Urothelium cell line (cell line): Measurements from ENCODE around the gene CFAP57.
"Not testable (repeated sequence)": the region's sequence is repeated elsewhere in the genome, so short reads cannot be mapped to it uniquely, and the experiment has no call there.

Experiments used
- DNase-seq: peaks from one replicate; pipeline ENCODE4 v3.0.0; 2011; ENCODE audit warnings: low spot score, mixed read lengths
- FAIRE-seq: peaks from 2 replicates; lab custom pipeline; 2011; peaks lifted over from hg19 to GRCh38; lab: Jason Lieb, UNC

CFAP57 gene

DNA sequence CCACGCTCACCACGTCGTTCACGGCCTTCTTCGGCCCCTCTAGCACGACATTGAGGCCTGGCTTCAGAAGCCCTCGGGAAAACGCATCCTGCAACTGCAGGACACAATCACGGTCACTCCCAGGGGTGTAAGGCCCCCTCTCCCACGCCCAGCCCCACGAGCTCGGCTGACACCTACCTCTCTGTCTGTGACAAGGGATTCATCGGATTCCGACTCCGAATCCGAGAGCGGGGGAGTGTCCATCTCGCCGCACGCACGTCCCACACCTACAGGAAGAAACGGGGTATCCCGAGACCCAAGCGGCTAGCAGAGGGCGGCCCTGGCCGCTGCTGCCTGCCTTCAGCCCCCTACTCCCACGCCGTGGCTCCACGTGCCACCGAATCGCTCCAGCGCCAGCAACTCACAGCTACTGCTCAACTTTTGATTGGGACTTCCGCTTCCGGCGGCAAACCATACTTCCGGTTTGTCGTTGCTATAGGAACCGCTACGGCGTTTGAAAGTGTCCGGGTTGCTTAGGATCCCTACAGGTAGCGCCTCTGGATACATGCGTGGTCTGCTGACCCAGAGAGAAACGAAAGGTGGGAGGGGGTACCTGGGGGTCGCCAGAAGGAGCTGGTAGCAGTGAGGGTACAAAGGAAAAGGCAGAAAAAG, at the start of gene CFAP57, which contains the start of gene EBNA1BP2:
CFAP57 (plus strand) TSS at position 455 of the 651 bp plus-strand sequence. CDS start 424 bp downstream, outside the sequence.
EBNA1BP2 (minus strand) TSS at position 415 of the 651 bp plus-strand sequence; CDS start at position 243, 172 bp downstream.
- FAIRE-seq (peak; percentile 83), DNase-seq (peak; percentile 96)

DNA sequence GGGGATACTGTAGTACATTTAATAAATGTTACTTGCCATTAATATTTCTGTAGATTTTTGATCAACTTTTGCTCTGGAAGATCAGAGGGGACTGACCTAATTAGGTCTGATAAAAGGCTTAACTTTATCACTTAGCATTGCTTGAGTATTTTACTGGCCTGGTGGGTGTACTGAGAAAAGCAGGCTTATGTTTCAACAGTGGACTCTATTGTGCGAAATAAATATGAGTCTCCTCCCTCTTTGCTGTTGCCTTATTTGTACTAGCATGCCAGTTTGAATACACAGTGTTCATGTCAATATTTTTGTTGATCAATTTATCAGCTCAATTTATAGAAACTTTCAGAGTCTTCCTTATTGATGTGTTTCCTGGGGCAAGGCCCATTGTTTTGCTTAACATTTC, 49.1 kb upstream of the CFAP57 start:
- FAIRE-seq (no peak), DNase-seq (no peak)

DNA sequence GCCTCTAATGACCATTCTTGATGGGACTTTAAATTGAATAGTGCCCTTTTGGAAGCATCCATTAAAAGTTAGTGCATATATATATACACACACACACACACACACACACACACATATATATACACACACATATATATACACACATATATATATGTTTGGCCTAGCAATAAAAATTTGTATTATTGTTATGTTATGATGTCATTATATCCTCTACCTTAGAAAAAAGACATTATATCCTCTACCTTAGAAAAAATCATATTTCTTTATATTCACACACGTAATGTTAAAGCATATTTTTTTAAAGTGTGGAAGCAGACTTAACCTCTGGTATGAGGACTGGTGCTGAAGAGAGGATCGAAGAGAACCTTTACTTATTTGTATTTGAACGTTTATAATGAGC, 43.3 kb upstream of the CFAP57 start:
- DNase-seq, result no peak
- no peak for FAIRE-seq

DNA sequence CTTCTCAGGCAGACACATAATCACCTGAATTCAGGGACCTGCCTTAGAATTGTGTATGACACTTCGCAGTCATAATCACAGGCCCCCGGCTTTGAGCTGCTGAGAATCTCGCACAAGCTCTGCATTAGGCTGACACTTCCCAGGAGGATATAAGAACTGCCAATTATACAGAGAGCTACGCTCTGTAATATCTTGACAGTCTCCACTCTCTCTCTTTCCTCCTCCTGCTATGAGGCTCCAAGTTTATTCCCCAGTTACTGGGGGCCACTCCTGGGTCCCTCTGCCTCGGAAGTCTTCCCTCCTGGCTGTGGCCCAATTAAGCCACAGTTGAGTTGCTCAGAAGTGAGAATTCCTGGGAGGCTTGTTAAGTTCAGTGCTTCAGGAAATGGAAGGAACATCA, 42.7 kb upstream of the CFAP57 start:
- no peak for FAIRE-seq
- no peak for DNase-seq

DNA sequence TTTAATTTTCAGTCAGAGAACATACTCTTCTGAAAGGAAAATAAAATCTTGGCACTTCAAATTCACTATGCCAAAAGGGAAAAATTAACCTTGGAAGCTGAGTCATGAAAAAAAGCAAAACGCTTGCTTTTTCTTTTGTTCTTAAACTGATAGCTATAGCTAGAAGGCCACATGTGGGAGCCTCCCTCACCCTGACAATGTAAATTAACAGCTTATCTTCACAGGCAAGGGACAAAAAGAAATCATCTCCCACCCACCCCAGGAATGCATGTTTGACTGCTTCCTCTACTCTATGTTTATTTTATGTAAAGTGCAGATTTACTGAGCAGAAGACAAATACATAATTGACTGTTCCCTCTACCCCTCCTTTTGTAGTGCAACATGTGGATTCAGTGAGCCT, 38.1 kb upstream of the CFAP57 start:
- no peak for FAIRE-seq
- DNase-seq, result no peak

DNA sequence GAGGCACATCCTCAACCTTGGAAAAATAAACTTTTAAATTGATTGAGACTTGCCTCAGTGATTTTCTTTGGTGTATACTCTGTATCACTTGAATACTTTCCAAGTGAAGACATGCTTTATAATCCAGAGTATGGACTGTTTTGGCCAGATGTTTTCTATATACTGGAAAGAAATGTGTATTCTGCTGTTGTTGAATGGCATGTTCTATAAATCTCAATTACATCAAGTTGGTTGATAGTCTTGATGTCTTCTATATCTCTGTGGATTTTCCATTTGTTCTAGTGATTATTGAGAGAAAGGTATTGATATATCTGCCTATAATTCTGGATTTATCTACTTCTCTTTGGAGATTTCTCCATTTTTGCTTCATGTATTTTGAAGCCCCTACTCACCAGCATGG, 37.5 kb upstream of the CFAP57 start:
- DNase-seq, result no peak
- no peak for FAIRE-seq

DNA sequence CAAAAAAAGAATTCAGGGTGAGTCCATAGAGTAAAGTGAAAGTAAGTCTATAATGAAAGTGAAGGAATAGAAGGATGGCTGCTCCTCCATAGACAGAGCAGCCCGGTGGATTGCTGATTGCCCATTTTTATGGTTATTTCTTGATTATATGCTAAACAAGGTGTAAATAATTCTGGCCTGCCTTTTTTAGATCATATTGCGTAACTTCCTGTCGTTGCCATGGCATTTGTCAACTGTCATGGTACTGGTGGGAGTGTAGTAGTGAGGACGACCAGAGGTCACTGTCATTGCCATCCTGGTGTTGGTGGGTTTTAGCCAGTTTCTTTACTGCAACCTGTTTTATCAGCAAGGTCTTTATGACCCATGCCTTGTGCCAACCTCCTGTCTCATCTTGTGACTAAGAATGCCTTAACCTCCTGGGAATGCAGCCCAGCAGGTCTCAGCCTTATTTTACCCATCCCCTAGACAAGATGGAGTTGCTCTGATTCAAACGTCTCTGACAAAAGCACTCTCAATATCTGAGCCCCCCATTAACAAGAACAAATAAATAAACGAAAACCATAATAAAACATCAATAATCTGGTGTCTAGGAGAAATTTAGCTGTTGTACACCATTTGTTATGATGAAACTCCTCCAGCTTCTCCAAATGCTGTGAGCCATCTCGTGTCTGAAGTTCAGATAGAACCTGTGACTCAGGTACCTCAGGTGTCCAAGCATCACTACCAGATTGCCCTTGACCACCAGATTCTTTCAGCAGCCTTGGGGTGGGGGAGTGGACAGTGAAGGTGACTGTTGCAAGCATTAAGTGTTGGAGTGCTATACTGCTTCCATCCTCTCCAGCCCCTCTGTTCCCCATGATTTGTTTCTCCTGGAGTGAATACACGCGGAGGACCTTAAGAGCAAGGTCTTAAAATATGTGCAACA, 36.0 kb upstream of the CFAP57 start:
- DNase-seq, result no peak
- FAIRE-seq, result no peak

DNA sequence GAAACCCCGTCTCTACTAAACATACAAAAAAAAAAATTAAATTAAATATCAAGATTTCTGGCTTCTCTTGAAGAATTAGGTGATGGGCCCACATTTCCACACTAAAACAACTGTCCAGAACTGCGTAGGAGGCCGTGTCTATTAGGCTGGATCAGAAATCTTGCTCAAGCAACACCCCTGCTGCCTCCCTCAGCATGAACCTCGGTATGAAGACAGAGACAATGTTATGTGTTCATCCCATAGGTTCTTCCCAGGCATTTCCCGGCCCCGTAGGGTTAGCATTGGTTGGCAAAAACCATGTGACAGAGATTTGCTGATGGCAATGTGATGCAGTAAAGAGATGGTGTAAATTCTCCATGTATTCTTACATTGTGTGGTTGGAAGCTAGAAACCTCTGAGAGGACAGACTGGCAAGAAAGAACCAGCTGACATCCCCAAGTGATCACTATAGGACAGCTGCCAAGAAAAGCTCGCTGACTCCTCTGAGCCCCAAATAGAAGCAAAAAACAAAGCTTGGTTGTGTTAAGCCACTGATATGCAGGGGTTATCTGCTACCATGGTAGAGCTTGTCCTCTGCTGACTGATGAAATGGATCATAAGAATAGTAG, 34.6 kb upstream of the CFAP57 start:
- FAIRE-seq (no peak), DNase-seq (no peak)

DNA sequence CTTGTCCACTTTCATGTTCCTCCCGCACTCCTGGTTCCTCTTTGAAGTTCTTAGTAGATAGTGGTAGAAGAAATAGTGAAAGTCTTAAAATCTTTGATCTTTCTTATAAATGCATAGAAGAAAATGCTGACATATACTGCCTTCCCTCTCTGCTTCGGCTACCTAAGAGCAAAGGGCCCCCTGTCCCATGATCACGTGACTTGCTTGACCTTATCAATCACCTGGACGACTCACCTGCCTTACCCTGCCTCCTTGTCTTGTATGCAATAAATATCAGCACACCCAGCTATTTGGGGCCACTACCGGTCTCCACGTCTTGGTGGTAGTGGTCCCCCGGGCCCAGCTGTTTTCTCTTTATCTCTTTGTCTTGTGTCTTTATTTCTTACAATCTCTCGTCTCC, 32.8 kb upstream of the CFAP57 start:
- not testable (repeated sequence) for FAIRE-seq

DNA sequence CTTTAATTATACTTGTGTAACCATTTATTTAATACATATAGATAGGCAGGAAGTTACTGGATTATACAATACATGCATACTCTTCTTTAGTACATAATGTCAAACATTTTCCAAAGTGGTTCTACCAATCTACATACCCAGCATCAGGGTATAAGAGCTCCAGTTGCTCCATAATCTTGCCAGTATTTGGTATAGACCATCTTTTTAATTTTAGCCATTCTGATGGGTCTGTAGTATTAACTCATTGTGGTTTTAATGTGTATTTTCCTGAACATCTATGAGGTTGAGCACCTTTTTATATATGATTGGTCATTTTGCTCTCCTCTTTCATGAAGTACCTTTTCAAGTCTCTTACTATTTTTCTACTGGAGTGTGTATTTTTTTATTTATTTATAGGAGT, 32.1 kb upstream of the CFAP57 start:
- DNase-seq (no peak), FAIRE-seq (no peak)

More for the DNA sequence above, 32.8 kb upstream of the CFAP57 start:
- not testable (repeated sequence) for DNase-seq

DNA sequence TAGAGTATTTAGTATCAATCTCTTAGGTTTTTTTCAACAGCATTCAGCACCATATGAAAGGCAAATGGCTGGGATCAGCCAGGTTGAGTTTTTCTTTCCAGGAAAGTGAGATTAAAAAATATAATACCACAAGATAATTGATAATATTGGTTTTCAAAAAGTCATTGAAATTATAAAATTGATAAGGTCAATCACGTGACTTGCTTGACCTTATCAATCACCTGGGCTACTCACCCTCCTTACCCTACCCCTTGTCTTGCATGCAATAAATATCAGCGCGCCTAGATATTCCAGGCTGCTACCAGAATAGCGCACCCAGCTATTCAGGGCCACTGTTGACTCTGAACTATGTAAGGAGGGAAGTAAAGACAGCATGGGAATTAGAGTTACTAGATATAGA, 31.5 kb upstream of the CFAP57 start:
- no peak for FAIRE-seq
- no peak for DNase-seq

DNA sequence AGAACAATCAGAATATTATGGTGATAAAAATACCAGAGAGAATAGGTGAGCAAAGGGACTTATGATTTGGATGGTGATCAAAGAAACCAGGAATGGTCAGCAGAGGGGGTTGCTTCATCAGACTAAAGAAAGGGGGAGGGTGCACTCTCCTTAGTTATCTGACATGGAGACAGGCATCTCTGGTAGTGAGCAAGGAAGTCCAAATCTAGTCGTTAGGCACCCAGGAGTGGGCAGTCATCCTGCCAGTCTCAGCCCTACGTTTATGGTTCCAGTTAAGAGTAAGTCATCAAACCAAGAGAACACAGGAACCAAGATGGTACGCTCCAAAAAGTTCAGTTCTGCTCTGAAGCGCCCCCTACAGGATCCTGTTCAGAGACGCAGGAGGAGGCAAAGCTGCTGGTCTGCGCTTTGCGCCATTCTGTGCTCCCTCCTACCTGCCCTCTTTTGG, 28.7 kb upstream of the CFAP57 start:
- FAIRE-seq, result no peak
- no peak for DNase-seq

DNA sequence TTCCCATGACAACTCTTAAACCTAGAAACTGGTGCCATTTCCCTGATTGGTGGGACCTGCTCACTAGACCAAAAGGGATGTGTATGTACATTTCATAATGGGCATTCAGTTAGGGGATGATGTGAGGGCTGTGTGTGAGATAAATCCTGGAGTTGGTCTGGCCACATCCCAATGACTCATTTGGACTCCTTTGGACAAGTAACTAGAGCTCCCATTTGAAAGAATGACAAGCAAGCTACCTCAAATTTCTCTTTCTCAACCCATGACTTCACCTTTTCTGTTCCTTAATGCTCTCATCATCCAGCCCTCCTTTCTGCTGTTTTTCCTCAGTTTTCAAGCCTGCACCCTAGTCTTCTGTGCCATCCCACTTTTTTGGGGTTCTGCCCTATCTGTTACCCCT, 27.9 kb upstream of the CFAP57 start:
- DNase-seq, result no peak
- FAIRE-seq, result no peak

DNA sequence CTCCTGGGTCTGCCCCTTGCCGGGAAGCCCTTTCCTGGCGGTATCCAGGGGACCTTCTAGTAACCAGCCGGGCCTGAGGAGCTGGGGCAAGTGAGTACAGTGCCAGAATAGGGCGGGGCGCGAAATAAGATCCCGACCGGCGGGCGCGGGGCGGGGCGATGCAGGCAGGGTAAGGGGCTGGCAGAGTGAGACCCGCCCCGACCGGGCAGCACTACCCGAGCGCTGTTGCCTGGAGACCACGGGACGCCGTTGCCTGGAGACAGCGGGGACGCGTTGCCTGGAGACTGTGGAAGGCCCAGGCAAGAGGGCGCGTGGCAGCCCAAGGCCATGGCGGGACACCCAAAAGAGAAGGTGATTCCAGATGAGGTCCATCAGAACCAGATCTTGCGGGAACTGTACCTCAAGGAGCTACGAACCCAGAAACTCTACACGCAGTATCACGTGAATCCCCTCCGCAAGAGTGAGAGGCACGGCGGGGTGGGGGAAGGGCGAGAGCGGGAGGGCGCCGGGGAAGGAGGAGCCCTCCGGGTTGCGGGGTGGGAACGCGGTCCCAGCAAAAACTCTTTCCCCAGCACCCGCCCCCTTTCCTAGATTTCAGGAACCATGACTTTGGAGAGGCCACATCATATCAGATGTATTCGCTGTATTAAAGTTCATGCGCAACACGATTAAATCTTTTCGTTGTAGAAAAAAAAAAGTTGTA, 24.4 kb upstream of the CFAP57 start:
- peak; percentile 77 for DNase-seq
- FAIRE-seq, result no peak

DNA sequence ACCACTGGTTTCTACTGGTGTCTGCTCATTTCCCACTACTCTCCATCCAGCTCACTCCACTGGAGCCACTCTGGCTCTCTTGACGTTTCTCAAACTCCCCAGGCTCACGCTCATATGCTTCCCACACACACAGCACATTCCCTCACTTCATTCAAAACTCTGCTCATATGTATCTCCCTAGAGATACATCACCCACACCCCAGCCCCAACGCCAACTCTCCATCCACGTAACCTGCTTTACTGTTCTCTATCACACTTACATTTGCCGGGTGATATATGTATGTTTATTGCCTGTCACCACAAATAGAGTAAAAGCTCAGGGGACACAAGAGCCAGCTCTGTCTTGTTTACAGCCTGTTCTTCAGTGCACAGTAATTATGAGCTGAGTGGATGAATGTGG, 22.2 kb upstream of the CFAP57 start:
- FAIRE-seq (peak; percentile 75), DNase-seq (no peak)

DNA sequence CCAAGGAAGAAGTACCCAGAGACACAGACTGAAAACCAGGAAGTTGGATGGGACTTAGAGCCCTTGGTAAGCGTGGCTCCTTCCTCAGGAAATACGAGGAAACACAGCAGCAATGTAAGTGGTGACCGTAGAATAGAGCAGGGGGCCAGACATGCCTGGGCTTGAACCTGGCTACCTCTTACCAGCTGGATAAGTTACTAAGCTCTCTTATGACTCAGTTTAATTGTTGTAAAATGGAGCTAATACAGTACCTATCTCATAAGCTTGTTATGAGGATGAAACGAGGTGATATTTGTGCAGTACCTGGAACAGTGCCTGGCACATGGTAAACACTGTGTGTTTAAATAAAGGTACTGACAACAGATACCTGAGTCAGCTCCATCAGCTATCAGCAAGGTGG, 19.3 kb upstream of the CFAP57 start:
- no peak for FAIRE-seq

DNA sequence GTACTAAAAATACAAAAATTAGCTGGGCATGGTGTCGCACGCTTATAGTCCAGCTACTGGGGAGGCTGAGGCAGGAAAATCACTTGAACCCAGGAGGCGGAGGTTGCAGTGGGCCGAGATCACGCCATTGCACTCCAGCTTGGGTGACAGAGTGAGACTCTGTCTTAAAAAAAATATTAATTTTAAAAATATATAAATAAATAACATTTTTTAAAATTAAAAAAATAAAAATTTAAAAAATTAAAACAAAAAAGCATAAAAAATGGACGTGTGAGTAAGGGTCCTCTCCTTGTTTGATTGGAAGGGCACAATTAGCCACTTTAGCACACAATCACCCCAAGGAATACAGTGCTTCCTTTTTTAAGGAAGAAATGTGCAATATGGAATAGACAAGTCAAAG, 18.7 kb upstream of the CFAP57 start:
- DNase-seq (no peak), FAIRE-seq (no peak)

More for the DNA sequence above, 19.3 kb upstream of the CFAP57 start:
- no peak for DNase-seq

DNA sequence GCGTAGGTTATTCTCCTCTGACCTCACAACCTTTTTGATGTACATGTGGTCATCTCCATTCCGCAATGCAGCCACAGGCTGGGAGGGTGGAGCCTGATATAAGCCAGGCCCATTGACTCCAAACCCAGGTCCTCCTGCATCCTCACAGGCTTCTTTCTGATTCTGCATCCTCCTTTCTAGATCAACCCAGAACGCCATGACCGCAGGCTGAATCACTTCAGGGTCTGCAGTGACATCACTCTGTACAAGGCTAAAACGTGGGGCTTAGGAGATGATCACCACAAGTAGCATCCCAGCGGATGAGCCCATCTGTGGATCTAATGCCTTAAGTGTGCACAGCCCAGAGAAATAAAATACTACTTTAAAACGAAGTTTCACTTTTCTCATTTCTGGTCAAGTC, 16.1 kb upstream of the CFAP57 start:
- DNase-seq (no peak), FAIRE-seq (peak; percentile 55)

DNA sequence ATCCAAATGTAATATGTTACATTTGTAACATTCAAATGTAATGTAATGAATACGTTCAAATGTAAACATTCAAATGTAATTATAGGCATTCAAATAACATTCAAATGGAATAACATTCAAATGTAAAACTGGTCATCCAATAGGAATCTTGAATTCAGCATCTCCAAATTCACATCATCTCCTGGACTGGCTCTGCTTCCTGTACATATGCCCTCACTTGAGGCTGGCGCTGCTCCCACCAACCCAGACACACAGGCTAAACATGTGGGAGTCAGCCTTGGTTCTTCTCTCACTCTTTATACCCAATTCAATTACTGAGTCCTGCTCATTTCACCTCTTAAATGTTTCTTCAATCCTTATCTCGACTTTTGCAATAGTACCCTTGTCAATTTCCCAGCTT, 7.0 kb upstream of the CFAP57 start:
- no peak for DNase-seq
- no peak for FAIRE-seq

DNA sequence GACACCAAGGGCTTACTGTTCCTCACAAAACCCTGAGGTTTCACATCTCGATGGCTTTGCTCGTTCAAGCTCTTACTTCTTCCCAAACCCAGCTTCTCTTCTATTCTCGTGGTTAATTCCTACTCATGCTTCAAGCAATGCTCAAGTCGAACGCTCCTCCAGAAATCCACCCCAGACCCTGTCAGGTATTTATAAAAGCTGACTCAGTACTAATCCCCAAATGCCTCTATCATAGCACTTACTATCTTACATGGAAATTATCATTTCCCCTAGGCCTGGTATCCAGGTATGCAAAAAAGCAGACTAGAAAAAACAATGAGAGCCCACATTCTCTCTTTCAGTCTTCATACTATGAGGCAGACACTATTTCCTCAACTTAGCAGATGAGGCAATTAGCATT, 6.4 kb upstream of the CFAP57 start:
- no peak for DNase-seq
- no peak for FAIRE-seq

DNA sequence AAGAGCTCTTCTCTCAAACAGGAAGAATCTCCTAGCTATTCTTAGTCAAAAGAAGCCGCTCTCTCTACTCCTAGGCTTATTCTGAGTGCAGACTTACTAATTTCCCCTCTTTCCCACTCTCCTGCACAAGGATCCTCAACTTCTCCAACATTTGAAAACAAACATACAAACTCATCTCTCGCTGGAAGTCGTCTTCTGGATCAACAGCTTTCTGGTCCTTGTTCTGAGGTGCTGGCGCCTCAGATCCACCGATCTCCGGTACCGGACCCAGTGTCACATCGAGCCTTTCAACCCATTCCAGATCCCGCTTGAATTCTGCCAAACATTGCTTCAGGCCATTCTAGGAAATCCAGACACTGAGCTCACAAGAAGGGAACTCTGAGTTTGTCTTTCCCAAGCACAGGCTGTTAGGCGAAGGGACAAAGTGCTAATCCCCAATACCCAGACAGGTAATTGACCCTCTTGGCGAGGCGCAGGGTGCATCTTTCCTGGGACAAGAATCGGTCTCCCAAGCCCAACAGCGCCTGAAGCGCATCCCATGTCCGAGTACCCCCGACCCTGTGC, 736 bp upstream of the CFAP57 start:
- FAIRE-seq (no peak), DNase-seq (peak; percentile 22)
